ENCODE results near the gene PRKAR1B.

The PRKAR1B gene

GRCh38 chr7:625376-625971, 101.6 kb downstream of the PRKAR1B start (continued):
- TF ChIP-seq SALL2 (tag by site-specific recombination; IDR thresholded peaks at IDR 0.05; ENCODE audit: borderline replicate concordance) (no peak), YY1 (tag by site-specific recombination; IDR thresholded peaks at IDR 0.05) (no peak), ZNF76 (tag by site-specific recombination; IDR thresholded peaks at IDR 0.05; ENCODE audit: borderline replicate concordance, low read depth) (no peak), MZF1 (tag by site-specific recombination; IDR thresholded peaks at IDR 0.05; ENCODE audit: borderline replicate concordance) (no peak), ZNF2 (tag by site-specific recombination; IDR thresholded peaks at IDR 0.05) (no peak), ZNF433 (tag by site-specific recombination; IDR thresholded peaks at IDR 0.05; ENCODE audit: low read depth) (no peak), ZNF133 (tag by site-specific recombination; IDR thresholded peaks at IDR 0.05) (no peak), ZNF146 (tag by site-specific recombination; IDR thresholded peaks at IDR 0.05) (no peak), ZNF426 (tag by site-specific recombination; IDR thresholded peaks at IDR 0.05) (no peak), ZFP3 (tag by site-specific recombination; IDR thresholded peaks at IDR 0.05; ENCODE audit: low read depth) (no peak), ZNF473 (tag by site-specific recombination; IDR thresholded peaks at IDR 0.05) (no peak), KLF1 (tag by site-specific recombination; IDR thresholded peaks at IDR 0.05) (0 out of 2 replicates have a peak, but pooled peaks have one; percentile 27), INSM2 (tag by site-specific recombination; IDR thresholded peaks at IDR 0.05) (no peak), ZNF394 (tag by site-specific recombination; IDR thresholded peaks at IDR 0.05; ENCODE audit: borderline replicate concordance) (peak; percentile 32; the same call in 1 of the 2 replicates), ZNF626 (tag by site-specific recombination; IDR thresholded peaks at IDR 0.05) (peak; percentile 86), ZNF677 (tag by site-specific recombination; IDR thresholded peaks at IDR 0.05) (no peak), GLIS2 (tag by site-specific recombination; IDR thresholded peaks at IDR 0.05) (no peak), ZBTB44 (tag by site-specific recombination; IDR thresholded peaks at IDR 0.05) (no peak), ZIC2 (tag by site-specific recombination; IDR thresholded peaks at IDR 0.05) (no peak), ZNF202 (tag by site-specific recombination; IDR thresholded peaks at IDR 0.05; ENCODE audit: borderline replicate concordance) (0 out of 2 replicates have a peak, but pooled peaks have one; percentile 55), SCRT1 (tag by site-specific recombination; IDR thresholded peaks at IDR 0.05; ENCODE audit: borderline replicate concordance) (no peak), ZBTB10 (tag by site-specific recombination; IDR thresholded peaks at IDR 0.05) (no peak), ZNF18 (tag by site-specific recombination; IDR thresholded peaks at IDR 0.05) (no peak), ZNF362 (tag by site-specific recombination; IDR thresholded peaks at IDR 0.05) (no peak), REST (tag by site-specific recombination; IDR thresholded peaks at IDR 0.05) (no peak), ZNF114 (tag by site-specific recombination; IDR thresholded peaks at IDR 0.05) (no peak), ZNF350 (tag by site-specific recombination; IDR thresholded peaks at IDR 0.05) (no peak), ZNF112 (tag by site-specific recombination; IDR thresholded peaks at IDR 0.05) (no peak)
